ENCODE measurements around the gene PLA2G4F.

DNA sequence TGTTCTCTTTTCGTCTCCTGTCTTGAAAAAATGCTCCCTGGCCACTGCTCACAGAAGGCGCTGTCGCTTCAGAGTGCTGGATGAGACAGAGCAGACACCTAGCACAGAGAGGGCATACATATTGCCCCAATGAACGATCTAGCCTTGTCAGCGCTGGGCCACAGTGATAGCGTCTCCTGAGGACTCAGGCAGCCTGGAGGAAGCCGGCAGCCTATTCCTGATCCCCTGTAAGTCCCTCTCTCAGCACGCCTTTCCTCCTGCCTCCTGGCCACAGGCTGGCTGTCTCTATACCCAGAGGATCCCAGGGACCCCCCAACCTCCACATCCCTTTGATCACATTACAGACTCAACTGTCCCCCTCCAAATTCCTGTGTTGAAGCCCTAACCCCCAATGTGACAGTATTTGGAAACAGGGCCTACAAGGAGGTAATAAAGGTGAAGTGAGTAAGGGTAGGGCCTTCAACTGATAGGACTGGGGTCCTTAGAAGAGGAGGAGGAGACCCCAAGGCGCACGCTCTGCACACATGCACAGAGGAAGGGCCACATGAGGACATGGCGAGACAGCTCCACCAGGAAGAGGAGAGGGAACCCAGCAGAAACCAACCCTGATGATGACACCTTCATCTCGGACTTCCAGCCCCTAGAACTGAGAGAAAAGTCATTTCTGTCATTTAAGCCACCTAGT is 7.5 kb downstream of the PLA2G4F start:
- no peak for TF ChIP-seq TCF7L2 (IDR thresholded peaks at IDR 0.05; ENCODE audit: borderline replicate concordance, extremely low read depth, insufficient read depth, insufficient read length)
- TF ChIP-seq, protein P1, sequence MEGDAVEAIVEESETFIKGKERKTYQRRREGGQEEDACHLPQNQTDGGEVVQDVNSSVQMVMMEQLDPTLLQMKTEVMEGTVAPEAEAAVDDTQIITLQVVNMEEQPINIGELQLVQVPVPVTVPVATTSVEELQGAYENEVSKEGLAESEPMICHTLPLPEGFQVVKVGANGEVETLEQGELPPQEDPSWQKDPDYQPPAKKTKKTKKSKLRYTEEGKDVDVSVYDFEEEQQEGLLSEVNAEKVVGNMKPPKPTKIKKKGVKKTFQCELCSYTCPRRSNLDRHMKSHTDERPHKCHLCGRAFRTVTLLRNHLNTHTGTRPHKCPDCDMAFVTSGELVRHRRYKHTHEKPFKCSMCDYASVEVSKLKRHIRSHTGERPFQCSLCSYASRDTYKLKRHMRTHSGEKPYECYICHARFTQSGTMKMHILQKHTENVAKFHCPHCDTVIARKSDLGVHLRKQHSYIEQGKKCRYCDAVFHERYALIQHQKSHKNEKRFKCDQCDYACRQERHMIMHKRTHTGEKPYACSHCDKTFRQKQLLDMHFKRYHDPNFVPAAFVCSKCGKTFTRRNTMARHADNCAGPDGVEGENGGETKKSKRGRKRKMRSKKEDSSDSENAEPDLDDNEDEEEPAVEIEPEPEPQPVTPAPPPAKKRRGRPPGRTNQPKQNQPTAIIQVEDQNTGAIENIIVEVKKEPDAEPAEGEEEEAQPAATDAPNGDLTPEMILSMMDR (IDR thresholded peaks at IDR 0.05 in 2 of 3, conservative IDR thresholded peaks at IDR 0.05 in 1 of 3; ENCODE audit: borderline replicate concordance in 1 of 3, insufficient read depth in 1 of 3, low read depth in 2 of 3, low read length in 2 of 3): no peak

All from HCT116 (cell line).